ENCODE data around the gene SLC24A4.

Gene SLC24A4

GRCh38 chr14:92441751-92442504 is 119.0 kb downstream of the SLC24A4 start:
- no peak for DNase-seq

- DNase-seq, result no peak
These were observed 120.2 kb downstream of the SLC24A4 start for GRCh38 chr14:92443167-92443566.

GRCh38 chr14:92443741-92444140 is 120.8 kb downstream of the SLC24A4 start:
- DNase-seq, result no peak

- no peak for DNase-seq
These were observed 123.8 kb downstream of the SLC24A4 start for GRCh38 chr14:92446771-92447170.

GRCh38 chr14:92447416-92448197 is 124.6 kb downstream of the SLC24A4 start:
- DNase-seq, result no peak

- DNase-seq, result no peak
These were observed 125.8 kb downstream of the SLC24A4 start for GRCh38 chr14:92448786-92449185.

GRCh38 chr14:92449404-92450181 is 126.6 kb downstream of the SLC24A4 start:
- no peak for DNase-seq

GRCh38 chr14:92450351-92451070 is 127.5 kb downstream of the SLC24A4 start:
- DNase-seq, result no peak

GRCh38 chr14:92451245-92451644 is 128.3 kb downstream of the SLC24A4 start:
- no peak for DNase-seq

GRCh38 chr14:92451755-92452154 is 128.8 kb downstream of the SLC24A4 start:
- no peak for DNase-seq

- DNase-seq, result no peak
These were observed 129.5 kb downstream of the SLC24A4 start for GRCh38 chr14:92452471-92452870.

- no peak for DNase-seq
These were observed 130.7 kb downstream of the SLC24A4 start for GRCh38 chr14:92453691-92454090.

- DNase-seq, result no peak
These were observed 132.3 kb downstream of the SLC24A4 start for GRCh38 chr14:92455231-92455630.

- DNase-seq, result no peak
These were observed 133.4 kb downstream of the SLC24A4 start for GRCh38 chr14:92456215-92457015.

GRCh38 chr14:92457016-92457565 is 134.1 kb downstream of the SLC24A4 start:
- DNase-seq, result no peak

- DNase-seq, result no peak
These were observed 135.4 kb downstream of the SLC24A4 start for GRCh38 chr14:92458136-92459029.

- no peak for DNase-seq
These were observed 136.3 kb downstream of the SLC24A4 start for GRCh38 chr14:92459030-92459949.

- DNase-seq, result no peak
These were observed 137.0 kb downstream of the SLC24A4 start for GRCh38 chr14:92459950-92460421.

- DNase-seq, result no peak
These were observed 137.6 kb downstream of the SLC24A4 start for GRCh38 chr14:92460541-92460915.
